Stimulated activated memory B cell treated with anti-CD40 and anti-IgM and Interleukin-4, amounts not matched to agents 10 μg/mL and 1 μg/mL and 100 μg/mL, for 72 hours (primary cell): ENCODE measurements around the gene SEMA5A.

ENCODE experiments used
- ATAC-seq: fragments of 150-1000 bp; cut with Tn5 transposase; 2 replicates; pipeline ENCODE4 v1.10.0; 2021
- H3K27ac Mint-ChIP-seq: one replicate; pipeline ENCODE4 v1.8.0; 2022; ENCODE audit warnings: mild to moderate bottlenecking, mixed read lengths
- H3K27me3 Mint-ChIP-seq: one replicate; pipeline ENCODE4 v1.8.0; 2022; ENCODE audit warnings: mixed read lengths
- H3K36me3 Mint-ChIP-seq: one replicate; pipeline ENCODE4 v1.8.0; 2022; ENCODE audit warnings: mixed read lengths
- H3K4me1 Mint-ChIP-seq: one replicate; pipeline ENCODE4 v1.8.0; 2022; ENCODE audit warnings: mixed read lengths
- H3K4me3 Mint-ChIP-seq: one replicate; pipeline ENCODE4 v1.8.0; 2022; ENCODE audit warnings: mild to moderate bottlenecking, moderate library complexity, mixed read lengths
- H3K9me3 Mint-ChIP-seq: one replicate; pipeline ENCODE4 v1.8.0; 2022; ENCODE audit warnings: mixed read lengths

SEMA5A gene

DNA sequence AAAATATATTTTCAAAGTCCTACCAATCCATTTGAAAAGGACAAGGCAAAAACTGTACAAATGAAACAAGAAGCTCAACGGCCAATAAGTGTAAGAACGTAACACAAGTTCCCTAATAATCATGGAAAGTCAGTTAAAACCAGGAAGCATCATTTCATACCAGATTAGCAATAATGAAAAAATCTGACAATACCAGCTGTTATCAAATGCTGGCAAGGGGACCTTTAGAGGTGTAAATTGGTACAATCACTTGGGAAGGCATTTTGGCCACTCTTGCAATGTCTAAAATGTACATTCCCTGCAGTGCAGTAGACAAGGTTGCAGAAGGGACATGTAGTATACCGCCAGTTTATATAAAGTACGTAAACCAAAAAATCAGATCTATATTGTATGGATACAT lies 10.1 kb upstream of the SEMA5A start:
- no peaks in the 10 kb centered on the region for H3K36me3 Mint-ChIP-seq
- H3K4me3 Mint-ChIP-seq: no peak overlapping the region
- no peak for ATAC-seq
- peaks cover 11% of the 10 kb centered on the region for H3K9me3 Mint-ChIP-seq
- no peaks in the 10 kb centered on the region for H3K27me3 Mint-ChIP-seq
- H3K4me1 Mint-ChIP-seq: no peaks in the 10 kb centered on the region
- no peak overlapping the region for H3K27ac Mint-ChIP-seq

DNA sequence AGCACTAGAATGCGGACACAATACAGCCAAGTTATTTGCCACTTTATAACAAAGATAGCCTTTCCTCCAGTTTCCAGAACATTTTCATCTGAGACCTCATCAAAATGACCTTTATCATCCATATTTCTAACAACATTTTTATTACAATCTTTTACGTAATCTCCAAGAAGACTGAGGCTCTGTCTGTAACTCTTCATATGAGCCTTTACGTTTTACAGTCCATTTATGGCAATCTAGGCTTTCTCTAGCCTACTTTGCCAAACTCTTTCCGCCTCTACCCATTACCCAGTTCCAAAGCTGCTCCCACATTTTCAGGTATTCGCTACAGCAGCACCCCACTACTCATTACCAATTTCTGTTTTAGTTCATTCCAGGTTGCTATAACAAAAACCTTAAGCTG lies 8.2 kb upstream of the SEMA5A start:
- no peak for ATAC-seq
- no peaks in the 10 kb centered on the region for H3K27me3 Mint-ChIP-seq
- H3K9me3 Mint-ChIP-seq: peaks cover 14% of the 10 kb centered on the region
- no peak overlapping the region for H3K27ac Mint-ChIP-seq
- H3K4me1 Mint-ChIP-seq: no peaks in the 10 kb centered on the region
- H3K36me3 Mint-ChIP-seq: no peaks in the 10 kb centered on the region
- no peak overlapping the region for H3K4me3 Mint-ChIP-seq

DNA sequence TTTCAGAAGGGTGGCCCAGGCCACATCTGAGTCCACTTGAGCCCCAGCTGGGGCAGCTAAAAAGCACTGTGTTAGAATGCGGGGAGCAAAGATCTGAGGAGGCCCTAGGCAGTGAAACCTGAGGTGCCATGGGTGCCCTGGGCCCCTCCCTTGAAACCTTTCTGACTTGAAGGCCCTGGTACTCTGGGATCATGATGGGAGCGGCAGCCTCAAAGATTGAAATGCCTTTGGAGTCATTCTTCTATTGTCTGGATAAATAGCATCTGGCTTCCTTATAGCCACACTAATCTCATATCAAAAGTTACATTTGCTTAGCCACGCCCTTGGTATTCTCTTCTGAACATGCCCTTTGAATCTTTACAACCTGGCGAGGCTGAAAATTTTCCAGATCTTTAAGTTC lies 7.7 kb upstream of the SEMA5A start:
- ATAC-seq: no peak
- Mint-ChIP-seq H3K4me3 (no peak overlapping the region), H3K4me1 (no peaks in the 10 kb centered on the region), H3K27me3 (no peaks in the 10 kb centered on the region), H3K27ac (no peak overlapping the region), H3K9me3 (peaks cover 14% of the 10 kb centered on the region), H3K36me3 (no peaks in the 10 kb centered on the region)

DNA sequence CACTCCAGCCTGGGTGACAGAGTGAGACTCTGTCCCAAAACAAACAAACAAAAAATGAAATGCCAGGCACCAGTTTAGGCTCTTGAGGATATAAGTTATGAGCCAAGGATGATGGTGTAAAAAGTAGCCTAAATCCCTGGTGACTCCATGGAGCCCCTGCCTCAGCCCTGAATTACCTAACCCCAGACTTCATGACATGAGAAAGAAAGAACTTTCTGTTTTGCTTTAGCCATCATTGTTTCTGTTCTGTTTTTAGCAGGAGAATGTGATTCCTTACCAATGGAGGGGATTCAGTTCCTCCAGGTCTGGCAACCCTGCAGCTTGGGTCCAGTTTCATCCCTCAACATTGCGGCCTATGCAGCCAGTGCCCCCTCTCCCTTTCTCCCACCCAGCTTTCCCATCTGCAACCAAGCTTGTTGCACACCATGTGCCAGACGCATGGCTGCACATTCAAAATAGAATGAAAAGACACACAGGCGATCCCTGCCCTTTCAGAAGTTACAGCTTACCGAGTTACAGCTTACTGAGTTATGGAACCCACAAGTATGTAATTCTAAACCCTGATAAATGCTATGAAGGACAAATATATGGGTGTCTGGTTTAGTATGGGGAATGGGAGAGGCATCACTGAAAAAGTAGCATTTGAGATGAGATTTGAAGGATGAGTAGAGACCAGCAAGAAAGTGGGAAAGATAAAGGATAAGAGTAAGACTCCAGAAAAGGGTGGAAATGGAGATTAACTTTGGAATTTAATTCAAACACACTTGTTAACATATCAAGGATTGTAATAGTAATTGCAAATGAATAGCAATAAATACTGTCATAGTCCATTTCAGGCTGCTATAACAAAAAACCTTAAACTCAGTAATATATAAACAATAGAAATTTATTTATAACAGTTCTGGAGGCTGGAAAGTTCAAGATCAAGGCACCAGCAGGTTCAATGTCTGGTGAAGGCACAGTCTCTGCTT lies 6.0 kb upstream of the SEMA5A start:
- no peak overlapping the region for H3K27ac Mint-ChIP-seq
- peaks cover 9% of the 10 kb centered on the region for H3K27me3 Mint-ChIP-seq
- H3K4me1 Mint-ChIP-seq: no peaks in the 10 kb centered on the region
- no peaks in the 10 kb centered on the region for H3K36me3 Mint-ChIP-seq
- H3K4me3 Mint-ChIP-seq: no peak overlapping the region
- ATAC-seq: no peak
- H3K9me3 Mint-ChIP-seq: peaks cover 12% of the 10 kb centered on the region

DNA sequence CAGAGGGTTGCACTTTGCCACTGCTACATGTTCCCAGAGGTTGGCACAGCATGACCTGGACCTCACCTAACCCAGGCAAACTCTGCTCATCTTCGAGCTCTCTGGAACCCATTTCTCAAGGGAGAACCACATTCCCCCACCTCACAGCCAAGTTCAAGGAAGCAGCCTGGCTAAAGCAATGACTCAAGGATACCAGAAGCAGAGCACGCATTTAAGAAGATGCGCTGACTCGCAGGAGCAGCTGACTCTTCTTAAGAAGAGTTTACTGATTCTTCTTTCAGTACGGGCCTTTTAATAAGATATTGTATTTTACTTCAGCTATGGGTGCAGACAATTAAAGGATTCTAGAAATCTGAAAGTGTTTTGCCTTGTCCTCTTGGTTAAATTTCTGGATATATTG lies 4.1 kb upstream of the SEMA5A start:
- no peak overlapping the region for H3K4me3 Mint-ChIP-seq
- peaks cover 8% of the 10 kb centered on the region for H3K9me3 Mint-ChIP-seq
- no peaks in the 10 kb centered on the region for H3K36me3 Mint-ChIP-seq
- no peaks in the 10 kb centered on the region for H3K4me1 Mint-ChIP-seq
- no peak for ATAC-seq
- no peak overlapping the region for H3K27ac Mint-ChIP-seq
- H3K27me3 Mint-ChIP-seq: peaks cover 23% of the 10 kb centered on the region

DNA sequence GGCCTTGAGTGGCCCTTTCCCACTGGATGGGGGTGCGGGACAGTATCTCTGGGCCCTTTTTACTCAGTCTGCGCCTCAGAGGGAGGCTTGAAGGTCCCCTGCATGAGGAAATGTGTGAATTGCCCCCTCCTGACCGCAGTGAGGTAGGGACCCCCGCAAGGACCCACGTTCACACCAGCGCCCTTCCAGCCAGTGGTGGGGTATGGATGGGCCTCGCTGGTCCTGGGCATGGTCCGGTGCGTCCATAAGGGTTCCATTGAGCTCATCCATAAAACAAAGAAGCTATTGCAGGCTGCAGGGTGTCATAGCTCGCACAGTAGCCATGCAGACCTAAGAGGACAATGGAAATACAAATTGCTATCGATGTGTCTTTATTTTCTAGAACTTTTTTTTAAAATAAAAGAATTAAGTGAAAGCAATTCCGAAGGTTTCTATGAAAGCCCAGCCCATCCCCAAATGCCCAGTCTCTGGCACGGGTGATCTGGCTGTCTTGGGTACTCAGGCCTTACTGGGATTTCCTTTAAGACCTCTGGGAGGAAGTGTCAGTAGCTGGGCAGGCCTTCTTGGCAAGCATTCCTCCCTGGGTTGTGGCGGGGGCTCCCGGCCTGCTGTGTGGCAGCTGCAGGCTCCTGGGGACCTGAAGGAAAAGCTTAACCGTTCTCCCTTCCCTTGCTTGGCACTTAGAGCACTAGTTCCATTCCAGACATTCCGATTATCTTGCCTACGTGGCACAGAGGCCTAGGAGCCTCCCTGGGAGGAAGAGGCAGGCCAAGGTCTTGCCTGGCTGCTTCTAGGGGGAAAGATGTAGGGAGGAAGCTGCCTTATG lies 1.5 kb upstream of the SEMA5A start:
- Mint-ChIP-seq H3K27me3 (peaks cover 40% of the 10 kb centered on the region), H3K4me1 (peaks cover 9% of the 10 kb centered on the region), H3K27ac (no peak overlapping the region), H3K4me3 (no peak overlapping the region), H3K9me3 (peaks cover 6% of the 10 kb centered on the region), H3K36me3 (no peaks in the 10 kb centered on the region)
- ATAC-seq: no peak

DNA sequence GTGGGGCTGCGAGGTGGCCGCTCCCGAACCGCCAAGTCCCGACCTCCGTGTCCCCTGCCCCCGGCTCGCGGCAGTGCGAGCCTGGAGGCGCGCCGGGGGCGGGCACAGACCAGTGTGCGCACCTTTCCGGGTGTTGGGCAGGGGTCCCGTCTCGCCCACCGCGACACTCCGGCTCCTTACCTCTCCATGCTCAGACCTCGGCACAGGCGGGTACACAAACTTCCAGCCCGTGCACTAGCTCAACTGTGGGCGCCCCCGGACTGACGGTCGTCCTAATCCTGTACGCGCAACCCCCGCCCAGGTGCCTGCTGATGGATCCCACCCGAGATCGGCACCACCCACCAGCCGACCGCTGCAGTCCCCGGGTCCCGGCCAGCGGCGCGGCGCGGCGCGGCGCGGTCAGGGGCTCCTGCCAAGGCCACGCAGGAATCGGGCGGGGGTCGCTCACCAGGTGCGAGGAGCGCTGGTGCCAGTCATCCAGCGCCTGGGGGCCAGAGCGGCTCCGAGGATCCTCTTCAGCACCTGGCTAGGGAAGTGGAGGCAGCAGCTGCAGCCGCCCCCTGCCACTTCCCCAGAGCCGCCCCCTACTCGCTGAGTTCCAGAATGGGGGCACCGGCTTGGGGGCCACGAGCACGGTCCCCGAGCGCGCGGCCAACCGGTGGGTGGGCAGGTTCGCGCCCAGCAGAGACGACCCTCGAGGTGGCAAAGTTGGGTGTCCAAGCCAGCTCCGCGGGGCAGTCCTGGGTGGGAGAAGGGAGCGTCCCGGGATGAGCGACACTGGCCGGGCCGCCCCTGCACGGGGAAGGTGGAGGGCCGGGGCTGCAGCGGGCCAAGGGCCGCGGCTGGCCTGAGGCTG lies 511 bp downstream of the SEMA5A start:
- Mint-ChIP-seq H3K36me3 (no peaks in the 10 kb centered on the region), H3K9me3 (no peaks in the 10 kb centered on the region), H3K4me1 (peaks cover 9% of the 10 kb centered on the region), H3K4me3 (no peak overlapping the region), H3K27me3 (peaks cover 40% of the 10 kb centered on the region), H3K27ac (no peak overlapping the region)
- peak; percentile 22 for ATAC-seq

DNA sequence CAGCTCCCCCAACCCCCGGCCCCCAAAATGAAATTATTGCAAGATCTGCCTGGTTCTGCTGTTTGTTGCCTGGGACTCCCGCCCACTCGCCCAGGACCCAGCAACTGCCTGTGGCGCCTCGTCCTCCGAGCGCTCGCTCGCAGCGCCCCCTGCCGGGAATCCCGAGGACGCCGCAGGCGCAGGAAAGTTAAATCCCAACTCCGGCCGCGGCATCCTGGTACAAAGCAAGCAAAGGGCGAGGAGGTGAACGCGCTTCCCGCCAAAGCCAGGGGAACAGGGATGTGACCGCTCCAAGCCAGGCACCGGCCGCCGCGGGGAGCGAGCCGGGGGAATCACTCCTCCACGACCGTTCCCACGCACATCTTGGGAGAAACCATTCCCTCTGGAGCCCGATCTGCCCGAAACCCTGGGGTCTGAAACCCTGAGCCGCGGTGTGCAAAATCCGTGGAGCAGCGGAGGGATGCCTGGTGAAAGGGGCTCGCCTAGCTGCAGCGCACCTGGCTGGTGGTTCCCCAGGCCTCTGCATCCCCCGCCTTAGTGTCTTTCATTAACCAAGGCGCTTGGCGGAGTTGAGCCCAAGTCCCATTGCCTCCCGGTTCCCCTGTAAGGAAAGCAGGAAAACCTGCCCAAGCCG lies 1.3 kb downstream of the SEMA5A start:
- Mint-ChIP-seq H3K4me1 (peaks cover 9% of the 10 kb centered on the region), H3K4me3 (no peak overlapping the region), H3K27me3 (peaks cover 40% of the 10 kb centered on the region), H3K9me3 (no peaks in the 10 kb centered on the region), H3K27ac (no peak overlapping the region), H3K36me3 (no peaks in the 10 kb centered on the region)
- ATAC-seq: no peak

DNA sequence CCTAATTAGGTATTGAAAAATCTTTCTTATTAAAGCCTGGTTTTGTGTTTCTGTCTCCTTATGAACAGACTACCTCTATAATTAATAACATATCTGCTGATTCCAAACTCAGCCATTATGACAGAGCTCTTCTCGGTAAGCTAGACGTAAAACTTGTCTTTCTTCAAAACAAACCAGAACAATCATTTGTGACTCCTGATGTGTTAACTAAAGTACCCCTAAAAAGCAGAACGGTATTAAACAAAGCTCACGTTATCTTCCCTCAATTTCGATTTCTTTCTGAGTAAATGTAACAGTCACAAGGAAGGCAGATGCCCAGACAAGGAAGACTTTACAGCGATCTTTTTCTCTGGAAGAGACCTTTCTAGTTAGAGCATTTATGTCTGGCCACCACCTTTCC lies 1.8 kb downstream of the SEMA5A start:
- H3K27me3 Mint-ChIP-seq: peaks cover 40% of the 10 kb centered on the region
- ATAC-seq: no peak
- H3K9me3 Mint-ChIP-seq: no peaks in the 10 kb centered on the region
- peaks cover 9% of the 10 kb centered on the region for H3K4me1 Mint-ChIP-seq
- no peaks in the 10 kb centered on the region for H3K36me3 Mint-ChIP-seq
- H3K27ac Mint-ChIP-seq: no peak overlapping the region
- H3K4me3 Mint-ChIP-seq: no peak overlapping the region

DNA sequence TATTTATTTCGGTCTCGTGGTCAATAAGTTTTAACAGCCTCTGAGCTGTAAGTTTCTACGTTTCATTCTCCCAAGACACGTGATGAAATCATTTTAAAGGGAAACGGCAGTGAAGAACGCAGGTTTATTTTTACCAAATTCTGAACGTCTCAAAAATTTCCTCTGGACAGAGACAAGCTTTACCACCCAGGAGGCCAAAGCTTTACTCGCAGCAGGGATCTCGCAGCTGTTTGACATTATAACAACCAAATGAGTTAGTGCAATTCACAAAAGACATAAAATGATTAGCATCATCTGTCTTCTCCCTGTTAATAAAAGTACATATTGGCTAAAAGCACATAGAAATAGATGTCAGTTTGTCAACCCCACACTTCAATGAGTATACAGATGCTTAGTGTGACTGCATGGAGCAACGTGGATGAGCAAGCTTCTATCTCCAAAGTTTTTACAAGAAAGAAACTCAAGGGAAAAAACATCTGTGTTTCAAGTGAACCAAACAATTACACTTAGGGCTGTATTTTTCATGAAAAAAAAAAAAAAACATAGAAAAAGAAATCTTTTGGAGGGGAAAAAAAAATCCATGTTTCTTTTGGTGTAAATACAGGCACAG lies 2.5 kb downstream of the SEMA5A start:
- peaks cover 40% of the 10 kb centered on the region for H3K27me3 Mint-ChIP-seq
- no peak for ATAC-seq
- H3K9me3 Mint-ChIP-seq: no peaks in the 10 kb centered on the region
- no peak overlapping the region for H3K27ac Mint-ChIP-seq
- peaks cover 9% of the 10 kb centered on the region for H3K4me1 Mint-ChIP-seq
- no peaks in the 10 kb centered on the region for H3K36me3 Mint-ChIP-seq
- no peak overlapping the region for H3K4me3 Mint-ChIP-seq

DNA sequence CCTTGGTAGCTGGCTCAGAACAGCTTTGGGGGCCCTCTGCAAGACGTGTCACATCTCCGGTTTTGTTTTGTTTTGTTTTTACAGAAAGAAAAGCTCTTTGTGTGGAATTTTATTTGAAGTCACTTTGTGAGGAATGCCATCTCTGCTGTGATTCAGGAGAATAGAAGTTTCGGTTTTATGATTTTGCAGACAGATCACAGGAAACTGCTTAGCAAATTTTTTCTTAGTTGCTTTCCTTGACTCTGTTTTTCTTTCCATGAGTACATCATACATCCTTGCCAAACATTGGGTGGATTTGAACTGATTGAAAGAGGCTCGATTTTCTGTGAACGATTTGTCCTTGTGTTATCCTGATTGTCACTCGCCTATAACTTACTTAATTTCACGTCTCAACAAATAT lies 5.1 kb downstream of the SEMA5A start:
- no peaks in the 10 kb centered on the region for H3K36me3 Mint-ChIP-seq
- H3K9me3 Mint-ChIP-seq: no peaks in the 10 kb centered on the region
- no peak overlapping the region for H3K27ac Mint-ChIP-seq
- no peak overlapping the region for H3K4me3 Mint-ChIP-seq
- H3K27me3 Mint-ChIP-seq: peaks cover 24% of the 10 kb centered on the region
- peaks cover 9% of the 10 kb centered on the region for H3K4me1 Mint-ChIP-seq
- no peak for ATAC-seq

DNA sequence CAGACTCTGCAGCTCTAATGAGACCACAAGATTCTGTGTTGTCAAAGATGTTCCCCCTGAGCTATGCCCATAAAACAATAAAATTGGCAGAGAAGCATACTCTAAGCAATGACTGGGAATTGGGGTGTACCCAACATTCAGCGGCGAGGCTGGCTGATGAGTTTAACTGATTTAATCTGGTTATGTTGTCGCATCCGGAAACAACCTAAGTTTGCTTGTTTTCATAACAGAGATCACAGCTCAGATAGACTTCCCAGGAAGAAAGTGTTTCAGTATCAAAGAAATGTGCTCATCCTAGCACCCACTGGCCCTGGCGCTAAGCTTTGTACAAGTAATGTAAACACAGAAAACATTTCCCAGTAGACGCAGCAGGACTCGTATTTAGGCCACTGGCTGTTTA lies 7.4 kb downstream of the SEMA5A start:
- Mint-ChIP-seq H3K4me3 (no peak overlapping the region), H3K27ac (no peak overlapping the region), H3K27me3 (peaks cover 3% of the 10 kb centered on the region), H3K9me3 (no peaks in the 10 kb centered on the region), H3K4me1 (no peaks in the 10 kb centered on the region), H3K36me3 (no peaks in the 10 kb centered on the region)
- ATAC-seq: no peak

DNA sequence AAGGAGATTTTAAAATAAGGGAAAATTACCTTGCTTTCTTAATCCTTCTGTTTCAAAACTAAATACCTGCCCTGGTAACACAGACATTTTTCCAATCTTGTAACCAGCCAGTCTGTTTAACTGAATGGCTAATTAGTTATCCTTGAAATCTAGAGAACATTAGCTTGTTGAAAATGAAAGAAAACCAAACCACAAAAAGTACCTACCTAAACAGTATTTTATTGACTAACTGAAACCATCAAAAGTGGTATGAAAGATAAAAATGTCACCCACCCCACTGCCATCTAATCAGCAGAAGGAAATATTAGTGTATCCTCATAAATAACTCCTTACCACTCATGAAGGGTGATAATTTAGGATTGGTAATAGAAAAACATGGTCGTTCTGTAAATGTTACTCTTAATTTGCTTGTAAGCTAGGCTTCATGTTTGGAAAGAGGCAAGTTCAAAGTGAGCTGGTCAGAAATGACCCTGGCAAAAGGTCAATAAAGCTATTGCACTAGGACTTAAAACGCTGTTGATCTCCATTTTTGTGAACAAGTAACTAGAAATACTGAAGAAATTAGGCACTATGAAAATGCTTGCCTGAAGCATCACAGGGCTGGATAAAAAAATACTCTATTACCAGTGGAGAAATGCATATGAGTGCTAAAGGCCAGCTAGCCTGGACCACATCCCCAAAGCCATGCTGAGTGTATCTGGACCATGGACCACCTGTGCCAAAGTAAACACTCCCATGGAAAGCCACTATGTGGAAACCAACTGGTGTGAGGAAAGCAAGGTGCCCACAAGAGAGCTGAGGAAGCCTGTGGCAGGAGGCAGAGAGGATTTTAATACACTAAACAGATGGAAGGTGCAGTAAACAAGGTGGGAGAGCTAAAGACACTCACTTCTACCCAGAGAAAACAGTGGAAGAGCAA lies 8.4 kb downstream of the SEMA5A start:
- H3K36me3 Mint-ChIP-seq: no peaks in the 10 kb centered on the region
- H3K27ac Mint-ChIP-seq: no peak overlapping the region
- no peaks in the 10 kb centered on the region for H3K9me3 Mint-ChIP-seq
- no peak overlapping the region for H3K4me3 Mint-ChIP-seq
- no peaks in the 10 kb centered on the region for H3K27me3 Mint-ChIP-seq
- no peaks in the 10 kb centered on the region for H3K4me1 Mint-ChIP-seq
- no peak for ATAC-seq
